Germinal center (tissue), 1 donor: ENCODE data around the gene RRAD.

Experiments used
- DNase-seq: peaks from one replicate; pipeline ENCODE4 v3.0.0; 2012; ENCODE audit warnings: mixed read lengths, low spot score

The RRAD gene

GRCh38 chr16:66917741-66918140 is 7.6 kb downstream of the RRAD start:
- DNase-seq: no peak

GRCh38 chr16:66916518-66916917 is 8.8 kb downstream of the RRAD start:
- DNase-seq: no peak

- no peak for DNase-seq
Observed at GRCh38 chr16:66915041-66915440, 10.3 kb downstream of the RRAD start.

- DNase-seq: no peak
Observed at GRCh38 chr16:66914541-66914940, 10.8 kb downstream of the RRAD start.

- DNase-seq: no peak
Observed at GRCh38 chr16:66913711-66914110, 11.6 kb downstream of the RRAD start.

- DNase-seq: no peak
Observed at GRCh38 chr16:66913081-66913480, 12.3 kb downstream of the RRAD start.

GRCh38 chr16:66911801-66912200 is 13.5 kb downstream of the RRAD start:
- DNase-seq: no peak

- no peak for DNase-seq
Observed at GRCh38 chr16:66911112-66911511, 14.2 kb downstream of the RRAD start.

GRCh38 chr16:66910175-66910940 is 15.0 kb downstream of the RRAD start:
- DNase-seq: no peak

- no peak for DNase-seq
Observed at GRCh38 chr16:66908762-66909559, 16.4 kb downstream of the RRAD start.

GRCh38 chr16:66908116-66908515 is 17.2 kb downstream of the RRAD start:
- no peak for DNase-seq

- DNase-seq: no peak
Observed at GRCh38 chr16:66906916-66907836, 18.2 kb downstream of the RRAD start.

- no peak for DNase-seq
Observed at GRCh38 chr16:66905633-66906539, 19.4 kb downstream of the RRAD start.

- no peak for DNase-seq
Observed at GRCh38 chr16:66904846-66905632, 20.3 kb downstream of the RRAD start.

- no peak for DNase-seq
Observed at GRCh38 chr16:66904428-66904845, 20.9 kb downstream of the RRAD start.

- DNase-seq: no peak
Observed at GRCh38 chr16:66903544-66904427, 21.5 kb downstream of the RRAD start.

- DNase-seq: no peak
Observed at GRCh38 chr16:66902648-66903543, 22.4 kb downstream of the RRAD start.

- no peak for DNase-seq
Observed at GRCh38 chr16:66901626-66902025, 23.7 kb downstream of the RRAD start.
